NCI-H2029 (cell line): ENCODE measurements around the gene COMT.
"Not testable (repeated sequence)": the region's sequence is repeated elsewhere in the genome, so short reads cannot be mapped to it uniquely, and the experiment has no call there.

Source experiments
- DNase-seq: peaks from one replicate; lab custom pipeline; 2025; lab: John Stamatoyannopoulos, UW

COMT gene

GRCh38 chr22:19941365-19942082 lies at the start of gene COMT, which contains the start of gene TXNRD2:
COMT (plus strand) TSS chr22:19941772; CDS start chr22:19962527, 20,755 bp downstream.
TXNRD2 (minus strand) TSS chr22:19941818; CDS start chr22:19941803, 15 bp downstream.
- DNase-seq, result no peak

- DNase-seq, result no peak
These were observed 49.2 kb upstream of the COMT start for GRCh38 chr22:19892257-19892879.

GRCh38 chr22:19892925-19893324 lies 48.6 kb upstream of the COMT start:
- no peak for DNase-seq

- DNase-seq, result no peak
These were observed 48.2 kb upstream of the COMT start for GRCh38 chr22:19893363-19893762.

- DNase-seq, result no peak
These were observed 46.3 kb upstream of the COMT start for GRCh38 chr22:19895160-19895849.

- DNase-seq, result no peak
These were observed 44.8 kb upstream of the COMT start for GRCh38 chr22:19896665-19897355.

GRCh38 chr22:19897726-19898125 lies 43.8 kb upstream of the COMT start:
- no peak for DNase-seq

- no peak for DNase-seq
These were observed 43.4 kb upstream of the COMT start for GRCh38 chr22:19898145-19898544.

GRCh38 chr22:19898831-19899567 lies 42.6 kb upstream of the COMT start:
- no peak for DNase-seq

- no peak for DNase-seq
These were observed 40.7 kb upstream of the COMT start for GRCh38 chr22:19900707-19901436.

GRCh38 chr22:19901577-19902244 lies 39.9 kb upstream of the COMT start:
- no peak for DNase-seq

GRCh38 chr22:19902245-19902715 lies 39.3 kb upstream of the COMT start:
- peak; percentile 21 for DNase-seq

GRCh38 chr22:19903031-19903430 lies 38.5 kb upstream of the COMT start:
- no peak for DNase-seq

GRCh38 chr22:19903513-19903912 lies 38.1 kb upstream of the COMT start:
- DNase-seq, result no peak

GRCh38 chr22:19904174-19904856 lies 37.3 kb upstream of the COMT start:
- no peak for DNase-seq

- DNase-seq, result no peak
These were observed 36.6 kb upstream of the COMT start for GRCh38 chr22:19904935-19905334.

GRCh38 chr22:19905347-19906276 lies 36.0 kb upstream of the COMT start:
- DNase-seq, result no peak

- not testable (repeated sequence) for DNase-seq
These were observed 34.7 kb upstream of the COMT start for GRCh38 chr22:19906864-19907263.

- DNase-seq, result not testable (repeated sequence)
These were observed 33.7 kb upstream of the COMT start for GRCh38 chr22:19907902-19908301.
